IgD-negative memory B cell (primary cell): ENCODE results near the gene EDIL3. TPM values are rescaled to one million over a fixed set of nuclear protein-coding genes. Genes with fewer than 3 reads are reported as not detected.

ENCODE experiments used
- H3K27ac Mint-ChIP-seq, 3 donors: one replicate each; pipeline ENCODE4 v1.8.0; 2020 to 2022; ENCODE audit warnings: mild to moderate bottlenecking in 3 of 3, mixed read lengths in 3 of 3, moderate library complexity in 1 of 3
- H3K27me3 Mint-ChIP-seq: one replicate; pipeline ENCODE4 v1.8.0; 2021; ENCODE audit warnings: mixed read lengths
- H3K36me3 Mint-ChIP-seq: one replicate; pipeline ENCODE4 v1.8.0; 2020; ENCODE audit warnings: mild to moderate bottlenecking, mixed read lengths
- H3K4me1 Mint-ChIP-seq, 3 donors: one replicate each; pipeline ENCODE4 v1.8.0; 2020 to 2022; ENCODE audit warnings: mixed read lengths in 3 of 3, mild to moderate bottlenecking in 1 of 3
- H3K4me3 Mint-ChIP-seq, 4 donors: one replicate each; pipeline ENCODE4 v1.8.0; 2020 to 2022; ENCODE audit warnings: mild to moderate bottlenecking in 4 of 4, mixed read lengths in 4 of 4, moderate library complexity in 3 of 4
- H3K9me3 Mint-ChIP-seq, 3 donors: one replicate each; pipeline ENCODE4 v1.8.0; 2020 to 2021; ENCODE audit warnings: mixed read lengths in 3 of 3, mild to moderate bottlenecking in 1 of 3
- polyA plus RNA-seq: library from polyadenylated mRNA; unstranded; fragments of 300-500 nt; fragmentation: Illumina TruSeq; gene quantifications from one replicate; pipeline ENCODE4 v1.2.3, GENCODE V29; 2021

The EDIL3 gene
- polyA plus RNA-seq, 1 donor from 2014 or later: not detected

DNA sequence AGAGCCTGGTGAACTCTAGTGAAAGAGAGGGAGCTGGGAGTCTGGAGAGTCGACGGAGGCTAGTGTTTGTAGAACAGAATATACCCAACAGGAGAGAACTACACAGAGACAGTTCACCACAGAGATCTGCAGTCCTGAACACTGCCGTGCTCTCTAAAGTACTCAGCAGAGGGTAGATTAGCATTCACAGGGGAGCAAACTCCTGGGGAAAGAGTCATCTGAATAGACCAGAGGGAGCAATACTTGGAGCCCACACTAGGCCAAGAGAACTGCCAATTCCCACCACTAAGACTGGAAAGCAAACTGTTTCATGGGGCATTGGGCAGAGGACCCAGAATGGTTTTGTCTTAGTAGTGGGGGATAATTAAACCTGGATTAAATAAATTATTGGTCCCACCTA is 235.6 kb downstream of the EDIL3 start:
- no peak overlapping the region for H3K4me3 Mint-ChIP-seq
- no peaks in the 10 kb centered on the region for H3K9me3 Mint-ChIP-seq
- no peaks in the 10 kb centered on the region for H3K36me3 Mint-ChIP-seq
- no peaks in the 10 kb centered on the region for H3K4me1 Mint-ChIP-seq
- no peaks in the 10 kb centered on the region for H3K27me3 Mint-ChIP-seq
- no peak overlapping the region for H3K27ac Mint-ChIP-seq

DNA sequence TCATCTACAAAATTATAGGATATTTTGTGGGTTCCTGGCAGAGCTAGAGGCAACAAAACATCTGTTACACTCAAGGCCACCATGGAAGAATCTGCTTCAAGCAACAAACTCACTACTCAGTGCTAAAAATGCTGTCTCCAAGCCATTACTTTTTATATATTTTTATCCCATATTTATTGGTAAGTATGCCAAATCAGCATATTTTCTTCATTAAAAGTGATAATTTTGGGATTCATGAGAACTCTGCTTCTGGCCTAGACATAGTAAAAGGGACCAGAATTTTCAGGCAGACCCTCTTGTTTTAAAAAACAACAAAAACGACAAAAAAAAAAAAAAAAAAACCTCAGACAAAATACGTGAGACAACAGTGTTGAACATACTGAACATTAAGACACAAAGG is 236.0 kb downstream of the EDIL3 start:
- H3K27me3 Mint-ChIP-seq: no peaks in the 10 kb centered on the region
- no peak overlapping the region for H3K4me3 Mint-ChIP-seq
- H3K36me3 Mint-ChIP-seq: no peaks in the 10 kb centered on the region
- H3K4me1 Mint-ChIP-seq: no peaks in the 10 kb centered on the region
- H3K27ac Mint-ChIP-seq: no peak overlapping the region
- H3K9me3 Mint-ChIP-seq: no peaks in the 10 kb centered on the region

DNA sequence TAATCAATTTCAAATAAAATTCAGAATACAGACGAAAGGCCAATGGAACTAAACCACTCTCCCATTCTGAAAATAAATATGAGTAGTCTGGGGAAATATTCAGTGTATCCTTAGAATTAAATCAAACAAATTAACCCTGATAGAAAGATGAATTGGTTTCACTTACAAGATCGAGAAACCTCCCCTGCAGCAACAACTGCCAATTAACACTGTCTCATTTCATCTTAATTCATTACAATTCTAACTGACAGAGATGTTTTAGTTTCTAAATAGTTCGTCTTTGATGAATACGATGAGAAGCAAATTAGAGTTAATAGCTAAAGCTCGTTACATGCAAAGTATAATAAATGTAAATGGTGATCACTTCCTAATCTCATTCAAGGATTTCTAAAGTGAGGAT is 247.1 kb downstream of the EDIL3 start:
- no peaks in the 10 kb centered on the region for H3K36me3 Mint-ChIP-seq
- no peak overlapping the region for H3K4me3 Mint-ChIP-seq
- no peaks in the 10 kb centered on the region for H3K4me1 Mint-ChIP-seq
- H3K27me3 Mint-ChIP-seq: no peaks in the 10 kb centered on the region
- H3K27ac Mint-ChIP-seq: no peak overlapping the region
- H3K9me3 Mint-ChIP-seq: peaks cover 2 to 5% (median 2%) of the 10 kb centered on the region in 3 donors

DNA sequence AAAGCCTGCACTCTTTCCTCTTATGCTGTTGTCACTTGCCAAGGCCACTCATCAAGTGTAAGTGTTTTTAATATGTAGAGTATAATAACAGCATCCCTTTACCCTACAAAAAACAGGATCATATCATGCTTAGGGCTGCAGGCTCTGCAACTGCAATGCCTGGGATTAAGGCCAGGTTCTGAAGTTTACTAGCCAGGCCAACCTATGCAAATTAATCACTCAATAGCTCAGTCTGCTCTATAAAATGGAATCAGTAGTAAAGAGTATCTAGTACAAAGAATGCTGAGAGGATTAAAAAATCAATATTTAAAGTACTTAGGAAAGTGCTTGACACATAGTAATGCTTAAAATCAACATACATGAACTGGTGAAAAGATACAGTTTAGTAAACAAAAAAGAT is 253.3 kb downstream of the EDIL3 start:
- H3K36me3 Mint-ChIP-seq: no peaks in the 10 kb centered on the region
- H3K27ac Mint-ChIP-seq: no peak overlapping the region
- H3K27me3 Mint-ChIP-seq: no peaks in the 10 kb centered on the region
- no peaks in the 10 kb centered on the region for H3K9me3 Mint-ChIP-seq
- no peaks in the 10 kb centered on the region for H3K4me1 Mint-ChIP-seq
- no peak overlapping the region for H3K4me3 Mint-ChIP-seq

DNA sequence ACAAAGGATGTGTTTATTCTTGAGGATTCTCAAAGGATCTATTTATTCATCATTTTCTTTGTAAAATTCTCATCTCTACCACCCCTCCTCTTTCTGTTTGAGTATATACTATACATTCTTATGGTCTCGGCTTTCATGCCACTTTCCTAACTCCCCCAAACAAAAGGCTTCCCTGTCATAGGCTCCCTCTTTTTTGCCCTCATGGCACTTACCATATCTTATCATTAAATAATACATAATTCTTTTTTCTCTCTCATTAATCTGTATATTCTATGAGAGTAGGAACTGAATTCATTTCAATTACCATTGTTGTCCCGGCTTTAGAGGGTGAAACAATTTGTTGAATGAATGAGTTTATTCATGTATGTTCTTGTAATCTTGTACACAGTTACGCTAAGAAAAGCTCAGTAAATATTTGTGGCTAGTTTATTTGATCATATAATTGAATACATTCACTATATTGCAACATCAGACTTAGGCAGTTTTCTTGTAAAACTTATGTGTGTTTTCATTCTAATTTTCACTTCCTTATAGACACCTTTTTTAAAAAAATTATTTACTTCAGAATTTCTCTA is 254.6 kb downstream of the EDIL3 start:
- H3K4me1 Mint-ChIP-seq: no peaks in the 10 kb centered on the region
- H3K36me3 Mint-ChIP-seq: no peaks in the 10 kb centered on the region
- no peaks in the 10 kb centered on the region for H3K27me3 Mint-ChIP-seq
- H3K4me3 Mint-ChIP-seq: no peak overlapping the region
- H3K9me3 Mint-ChIP-seq: no peaks in the 10 kb centered on the region
- H3K27ac Mint-ChIP-seq: no peak overlapping the region

DNA sequence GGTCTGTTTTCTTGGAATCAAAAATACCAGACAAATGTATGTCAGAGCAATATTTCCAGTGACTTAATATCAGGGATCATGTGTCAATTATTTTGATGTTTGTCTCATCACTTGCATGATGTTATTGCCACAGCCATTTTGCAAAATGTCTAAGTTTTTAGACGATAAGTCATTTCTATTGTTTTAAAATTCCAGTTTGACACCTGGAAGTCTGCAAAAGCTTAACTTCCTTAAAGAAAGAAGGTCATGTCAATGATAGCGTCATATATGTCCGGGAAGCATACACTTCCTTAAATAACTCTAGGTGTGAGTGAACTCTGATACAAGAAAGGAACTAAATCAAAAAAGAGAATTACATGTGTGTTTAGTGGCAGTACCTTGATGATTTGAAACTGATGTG is 259.5 kb downstream of the EDIL3 start:
- Mint-ChIP-seq H3K4me3 (no peak overlapping the region), H3K9me3 (no peaks in the 10 kb centered on the region), H3K27me3 (no peaks in the 10 kb centered on the region), H3K36me3 (no peaks in the 10 kb centered on the region), H3K27ac (no peak overlapping the region), H3K4me1 (no peaks in the 10 kb centered on the region)

DNA sequence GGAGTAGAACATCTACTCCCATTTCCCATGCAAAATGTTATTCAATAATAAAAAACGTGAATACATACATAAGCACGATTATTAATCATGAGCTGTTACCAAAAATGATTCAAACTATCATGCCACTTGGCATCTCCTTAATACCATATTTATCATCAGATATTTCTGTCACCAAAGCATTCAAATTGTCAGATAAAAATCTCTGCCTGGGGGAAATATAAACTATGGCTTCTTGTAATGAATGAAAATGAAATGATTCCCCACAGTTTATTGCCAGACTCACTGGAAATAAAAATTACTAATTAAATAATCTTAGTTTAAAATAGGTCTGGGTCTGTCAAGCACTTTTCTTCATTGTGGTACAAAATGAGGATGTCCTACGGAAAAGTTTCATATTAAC is 265.4 kb downstream of the EDIL3 start:
- no peaks in the 10 kb centered on the region for H3K4me1 Mint-ChIP-seq
- H3K36me3 Mint-ChIP-seq: no peaks in the 10 kb centered on the region
- no peak overlapping the region for H3K27ac Mint-ChIP-seq
- H3K27me3 Mint-ChIP-seq: no peaks in the 10 kb centered on the region
- H3K4me3 Mint-ChIP-seq: no peak overlapping the region
- no peaks in the 10 kb centered on the region for H3K9me3 Mint-ChIP-seq

DNA sequence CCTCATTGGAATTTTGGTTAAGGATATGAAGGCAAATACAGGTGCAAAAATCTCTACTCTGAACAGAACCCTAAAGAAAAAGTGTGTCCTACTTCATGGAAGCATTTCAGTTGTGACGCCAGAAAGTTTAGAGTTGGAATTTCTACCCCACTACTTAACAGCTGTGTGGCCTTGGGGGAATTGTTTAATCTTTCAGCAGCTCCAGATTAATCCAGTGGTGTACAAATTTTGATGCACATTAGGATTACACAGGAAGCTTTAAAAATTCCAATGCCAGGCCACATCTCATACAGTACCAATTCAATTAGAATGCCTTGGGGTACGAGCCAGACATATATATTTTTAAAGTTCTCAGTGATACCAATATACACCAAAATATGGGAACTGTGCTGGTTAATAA is 266.1 kb downstream of the EDIL3 start:
- H3K4me3 Mint-ChIP-seq: no peak overlapping the region
- H3K27me3 Mint-ChIP-seq: no peaks in the 10 kb centered on the region
- H3K27ac Mint-ChIP-seq: no peak overlapping the region
- no peaks in the 10 kb centered on the region for H3K4me1 Mint-ChIP-seq
- no peaks in the 10 kb centered on the region for H3K9me3 Mint-ChIP-seq
- H3K36me3 Mint-ChIP-seq: no peaks in the 10 kb centered on the region

DNA sequence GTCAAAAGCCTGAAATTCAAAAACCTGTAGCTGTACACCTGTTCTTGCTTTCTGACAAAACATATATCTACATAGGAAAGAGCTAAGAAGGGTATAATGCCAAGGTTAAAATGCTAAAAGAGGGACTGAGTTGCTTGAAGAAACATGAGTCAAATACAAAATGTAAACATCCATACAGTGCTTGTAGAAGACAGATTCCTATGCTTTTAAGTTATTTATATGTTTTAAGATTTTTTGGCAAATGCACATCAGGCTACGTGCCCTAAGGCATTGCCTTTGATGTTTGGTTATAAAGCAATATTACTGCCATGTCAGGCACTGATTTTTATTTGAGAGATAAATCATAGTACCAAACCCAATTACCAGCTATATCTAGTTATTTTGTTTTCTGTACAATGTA is 269.0 kb downstream of the EDIL3 start:
- Mint-ChIP-seq H3K27ac (no peak overlapping the region), H3K27me3 (no peaks in the 10 kb centered on the region), H3K4me3 (no peak overlapping the region), H3K4me1 (no peaks in the 10 kb centered on the region), H3K36me3 (no peaks in the 10 kb centered on the region), H3K9me3 (peaks cover 0 to 4% (median 2%) of the 10 kb centered on the region in 3 donors)

DNA sequence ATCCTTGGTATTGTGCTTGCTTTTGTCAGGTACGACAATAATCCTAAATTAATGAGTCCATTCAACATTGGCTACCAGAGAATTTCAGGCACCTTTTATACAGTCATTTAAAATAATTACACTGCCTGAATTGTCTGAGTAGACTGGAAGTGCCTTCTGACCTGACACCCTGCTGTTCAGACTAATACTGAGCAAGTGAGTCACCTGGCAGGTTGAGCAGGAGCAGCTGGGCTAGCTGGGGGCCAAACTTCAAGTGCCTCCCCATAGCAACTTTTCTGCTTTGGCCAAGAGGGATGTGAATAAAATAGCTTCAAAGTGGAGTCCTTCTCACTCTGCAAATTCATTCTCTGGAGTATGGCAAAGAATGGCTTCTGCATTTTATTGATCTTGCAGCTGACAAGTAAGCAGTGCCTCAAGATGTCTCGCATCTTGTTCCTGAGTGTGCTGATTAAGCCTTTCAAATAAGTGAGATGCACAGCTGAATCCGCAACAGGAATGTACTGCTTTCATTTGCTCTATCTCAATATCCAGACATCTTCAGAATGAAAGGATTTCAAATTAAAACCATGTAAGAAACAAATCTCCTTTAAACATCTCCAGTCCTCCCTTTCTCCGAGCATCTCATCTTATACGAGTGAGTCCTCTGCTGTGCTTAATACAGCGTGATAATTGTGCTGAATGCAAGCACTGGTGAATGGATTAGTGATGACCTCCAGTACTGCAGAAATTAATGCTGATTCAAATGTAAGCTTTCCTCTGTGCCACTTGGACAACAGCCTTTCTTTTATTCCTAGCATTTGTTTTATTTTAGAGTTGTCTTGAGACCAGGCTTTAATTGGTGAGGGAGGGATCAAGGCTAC is 271.2 kb downstream of the EDIL3 start:
- H3K4me1 Mint-ChIP-seq: no peaks in the 10 kb centered on the region
- H3K27me3 Mint-ChIP-seq: no peaks in the 10 kb centered on the region
- H3K36me3 Mint-ChIP-seq: no peaks in the 10 kb centered on the region
- no peak overlapping the region for H3K4me3 Mint-ChIP-seq
- no peak overlapping the region for H3K27ac Mint-ChIP-seq
- peaks cover 0 to 4% (median 4%) of the 10 kb centered on the region in 3 donors for H3K9me3 Mint-ChIP-seq

DNA sequence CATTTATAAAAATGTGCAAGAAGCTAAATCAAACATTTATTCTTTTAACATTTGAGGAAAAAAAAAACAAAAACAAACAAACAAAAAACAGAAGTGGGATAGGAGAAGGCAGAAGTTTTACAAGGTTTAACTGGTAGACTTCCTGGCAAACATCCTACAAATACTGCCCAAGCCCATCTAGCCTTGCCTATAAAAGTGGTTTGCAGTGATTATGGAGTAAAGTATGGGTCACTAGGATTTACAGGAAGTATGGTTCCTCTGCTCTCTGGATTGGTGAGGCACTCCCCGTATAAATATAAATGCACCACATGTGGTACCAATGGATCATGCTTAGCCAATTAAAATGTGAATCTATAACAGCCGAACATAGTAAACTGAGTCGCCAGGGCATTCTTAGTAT is 291.9 kb downstream of the EDIL3 start:
- H3K4me1 Mint-ChIP-seq: no peaks in the 10 kb centered on the region
- H3K9me3 Mint-ChIP-seq: peaks cover 0 to 8% (median 3%) of the 10 kb centered on the region in 3 donors
- peaks cover 2% of the 10 kb centered on the region for H3K36me3 Mint-ChIP-seq
- no peak overlapping the region for H3K4me3 Mint-ChIP-seq
- H3K27me3 Mint-ChIP-seq: no peaks in the 10 kb centered on the region
- no peak overlapping the region for H3K27ac Mint-ChIP-seq

DNA sequence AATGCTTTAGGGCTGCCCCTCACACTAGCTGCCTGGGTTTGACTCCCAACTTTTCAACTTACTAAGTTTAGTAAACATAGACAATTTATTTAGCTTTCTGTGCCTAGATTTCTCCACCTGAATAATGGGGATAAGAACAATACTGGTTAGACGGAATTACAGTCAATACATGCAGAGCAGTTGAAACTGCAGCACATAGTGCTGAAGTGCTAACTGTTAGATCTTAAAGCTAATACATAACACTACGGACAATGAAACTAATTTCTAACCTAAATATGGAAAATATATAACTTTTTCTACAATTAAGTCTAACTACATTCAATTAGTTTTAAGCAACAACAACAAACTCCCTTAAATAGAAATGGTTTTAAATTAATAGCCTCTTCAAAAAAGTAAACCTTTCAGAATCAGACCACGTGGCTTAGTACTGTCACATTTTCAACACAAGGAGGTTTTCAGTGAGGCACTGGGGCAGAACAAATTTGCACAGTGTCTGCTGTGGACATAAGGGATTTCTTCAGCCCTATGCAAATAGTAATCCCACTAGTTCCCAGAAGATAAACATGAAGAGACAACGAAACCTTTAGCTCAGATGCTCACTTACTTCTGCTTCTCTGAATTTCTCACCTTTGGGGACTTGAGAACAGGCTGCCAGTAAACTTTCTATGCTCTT is 293.4 kb downstream of the EDIL3 start:
- Mint-ChIP-seq H3K4me1 (no peaks in the 10 kb centered on the region), H3K36me3 (peaks cover 2% of the 10 kb centered on the region), H3K9me3 (peaks cover 0 to under 1% (median 0%) of the 10 kb centered on the region in 3 donors), H3K4me3 (no peak overlapping the region), H3K27me3 (no peaks in the 10 kb centered on the region), H3K27ac (no peak overlapping the region)

DNA sequence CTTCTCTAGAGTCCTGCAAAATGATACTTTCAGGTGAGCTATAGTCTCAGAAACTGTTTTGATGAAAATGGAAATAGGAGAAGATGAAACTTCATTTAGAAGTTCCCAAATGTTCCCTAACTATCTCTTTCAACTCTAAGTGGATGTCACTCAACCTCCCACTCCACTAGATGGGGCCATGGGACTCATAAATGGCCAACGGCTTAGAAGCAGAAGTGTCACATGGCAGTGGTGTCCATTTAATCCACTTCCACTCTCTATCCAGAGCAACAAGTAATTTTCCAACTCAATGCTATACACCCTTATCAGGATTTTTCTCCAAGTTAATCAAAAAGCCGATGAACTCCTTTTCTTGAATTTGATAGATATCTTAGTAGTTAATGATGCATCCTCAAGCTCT is 295.7 kb downstream of the EDIL3 start:
- no peaks in the 10 kb centered on the region for H3K27me3 Mint-ChIP-seq
- no peak overlapping the region for H3K4me3 Mint-ChIP-seq
- no peaks in the 10 kb centered on the region for H3K4me1 Mint-ChIP-seq
- H3K36me3 Mint-ChIP-seq: no peaks in the 10 kb centered on the region
- H3K27ac Mint-ChIP-seq: no peak overlapping the region
- H3K9me3 Mint-ChIP-seq: no peaks in the 10 kb centered on the region

DNA sequence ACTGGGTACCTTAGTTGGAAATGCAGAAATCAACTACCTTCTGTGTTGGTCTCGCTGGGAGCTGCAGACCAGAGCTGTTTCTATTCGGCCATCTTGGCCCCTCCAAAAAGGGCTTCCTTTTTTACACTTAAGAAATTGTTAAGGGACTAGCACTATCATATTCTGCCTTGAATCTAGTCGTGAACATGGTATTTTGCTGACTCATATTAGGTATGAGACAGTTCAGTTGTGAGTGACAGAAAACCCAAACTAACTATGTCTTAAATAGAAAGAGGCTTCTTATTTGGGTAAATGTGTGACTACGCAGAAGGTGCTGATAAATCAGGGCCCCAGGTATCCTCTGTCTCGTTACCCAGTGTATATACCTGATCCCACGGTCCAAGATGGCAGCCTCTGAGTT is 298.2 kb downstream of the EDIL3 start:
- H3K4me1 Mint-ChIP-seq: no peaks in the 10 kb centered on the region
- no peaks in the 10 kb centered on the region for H3K36me3 Mint-ChIP-seq
- no peak overlapping the region for H3K4me3 Mint-ChIP-seq
- no peak overlapping the region for H3K27ac Mint-ChIP-seq
- no peaks in the 10 kb centered on the region for H3K27me3 Mint-ChIP-seq
- H3K9me3 Mint-ChIP-seq: no peaks in the 10 kb centered on the region

DNA sequence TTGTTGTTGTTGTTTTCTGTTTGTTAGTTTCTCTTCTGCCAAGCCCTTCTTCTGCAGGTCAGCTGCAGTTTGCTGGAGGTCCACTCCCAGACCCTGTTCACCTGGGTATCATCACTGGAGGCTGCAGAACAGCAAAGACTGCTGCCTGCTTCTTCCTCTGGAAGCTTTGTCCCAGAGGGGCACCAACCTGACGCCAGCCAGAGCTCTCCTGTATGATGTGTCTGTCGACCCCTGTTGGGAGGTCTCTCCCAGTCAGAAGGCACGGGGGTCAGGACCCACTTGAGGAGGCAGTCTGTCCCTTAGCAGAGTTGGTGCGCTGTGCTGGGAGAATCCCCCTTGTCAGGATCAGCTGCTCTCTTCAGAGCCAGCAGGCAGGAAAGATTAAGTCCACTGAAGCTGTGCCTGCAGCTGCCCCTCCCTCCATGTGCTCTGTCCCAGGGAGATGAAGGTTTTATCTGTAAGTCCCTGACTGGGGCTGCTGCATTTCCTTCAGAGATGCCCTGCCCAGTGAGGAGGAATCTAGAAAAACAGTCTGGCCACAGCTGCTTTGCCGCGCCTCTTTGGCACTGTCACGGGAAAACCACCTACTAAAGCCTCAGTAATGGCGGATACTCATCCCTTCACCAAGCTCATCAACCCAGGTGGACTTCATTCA is 299.2 kb downstream of the EDIL3 start:
- no peak overlapping the region for H3K27ac Mint-ChIP-seq

More for the DNA sequence above, 299.2 kb downstream of the EDIL3 start:
- no peaks in the 10 kb centered on the region for H3K36me3 Mint-ChIP-seq
- H3K9me3 Mint-ChIP-seq: no peaks in the 10 kb centered on the region
- H3K27me3 Mint-ChIP-seq: no peaks in the 10 kb centered on the region
- no peak overlapping the region for H3K4me3 Mint-ChIP-seq
- no peaks in the 10 kb centered on the region for H3K4me1 Mint-ChIP-seq
